OCI-LY1 (cell line): Measurements from ENCODE around the gene GMIP.

Source experiments
- H2AFZ ChIP-seq: fragments of 200-600 bp; sonication (generic), shearing (Covaris generic); 2 replicates; pipeline ENCODE4 v1.6.0; 2014; ENCODE audit warnings: antibody characterized with exemption, mild to moderate bottlenecking, low read length
- H3F3A ChIP-seq: fragments of 200-600 bp; sonication (generic), shearing (Covaris generic); 2 replicates; pipeline ENCODE4 v1.6.0; 2014; ENCODE audit warnings: mild to moderate bottlenecking, antibody characterized with exemption, low read length, moderate library complexity; ENCODE audit not compliant: insufficient read depth
- H3K27ac ChIP-seq: fragments of 200-600 bp; sonication (generic); 2 replicates; pipeline ENCODE4 v1.5.1; 2014; ENCODE audit warnings: low read length, mixed run types, mild to moderate bottlenecking, low read depth; ENCODE audit not compliant: poor library complexity, severe bottlenecking
- H3K27me3 ChIP-seq: fragments of 200-600 bp; sonication (generic); 2 replicates; pipeline ENCODE4 v1.6.0; 2014; ENCODE audit warnings: antibody characterized with exemption, mild to moderate bottlenecking, low read length, moderate library complexity; ENCODE audit not compliant: insufficient read depth
- H3K36me3 ChIP-seq: fragments of 200-600 bp; sonication (generic); 2 replicates; pipeline ENCODE4 v1.6.1; 2014; ENCODE audit warnings: mild to moderate bottlenecking, antibody characterized with exemption, low read length, moderate library complexity, mixed read lengths; ENCODE audit not compliant: insufficient read depth
- H3K4me1 ChIP-seq: fragments of 200-600 bp; sonication (generic); 2 replicates; pipeline ENCODE4 v1.5.1; 2014; ENCODE audit warnings: mild to moderate bottlenecking, low read length, moderate library complexity; ENCODE audit not compliant: insufficient read depth, severe bottlenecking
- H3K4me2 ChIP-seq: fragments of 200-600 bp; sonication (generic), shearing (Covaris generic); 2 replicates; pipeline ENCODE4 v1.6.1; 2014; ENCODE audit warnings: low read length
- H3K4me3 ChIP-seq: fragments of 200-600 bp; sonication (generic); 2 replicates; pipeline ENCODE4 v1.5.1; 2014; ENCODE audit warnings: low read length, low read depth, mild to moderate bottlenecking, mixed read lengths; ENCODE audit not compliant: poor library complexity, severe bottlenecking
- H3K79me2 ChIP-seq: fragments of 200-600 bp; shearing (Covaris generic); 2 replicates; pipeline ENCODE4 v1.6.1; 2016; ENCODE audit warnings: mixed run types, low read length, mixed read lengths; ENCODE audit not compliant: insufficient read depth
- H3K9ac ChIP-seq: fragments of 200-600 bp; sonication (generic), shearing (Covaris generic); 2 replicates; pipeline ENCODE4 v1.6.1; 2014; ENCODE audit warnings: mild to moderate bottlenecking, low read length, mixed read lengths
- H3K9me2 ChIP-seq: fragments of 200-600 bp; sonication (generic), shearing (Covaris generic); 2 replicates; pipeline ENCODE4 v1.6.1; 2014; ENCODE audit warnings: low read depth, mild to moderate bottlenecking, low read length, mixed read lengths
- H3K9me3 ChIP-seq: fragments of 200-600 bp; shearing (Covaris generic); 2 replicates; pipeline ENCODE4 v1.6.1; 2014; ENCODE audit warnings: low read length, mixed read lengths
- H4K20me1 ChIP-seq: fragments of 200-600 bp; sonication (generic), shearing (Covaris generic); 2 replicates; pipeline ENCODE4 v1.6.0; 2016; ENCODE audit warnings: mild to moderate bottlenecking, low read length; ENCODE audit not compliant: insufficient read depth
- CTCF ChIP-seq: fragments of 200-600 bp; sonication (generic), shearing (Covaris generic); IDR thresholded peaks from 2 replicates; pipeline ENCODE4 v1.5.1; 2017; ENCODE audit warnings: mild to moderate bottlenecking, antibody characterized with exemption, low read length, moderate library complexity, mixed read lengths
- EZH2 ChIP-seq: fragments of 200-600 bp; sonication (generic), shearing (Covaris generic); IDR thresholded peaks from 2 replicates; pipeline ENCODE4 v1.8.0; 2017; ENCODE audit warnings: borderline replicate concordance, mixed run types, mild to moderate bottlenecking, antibody characterized with exemption, low read length, moderate library complexity, mixed read lengths

Gene GMIP

GRCh38 chr19:19632661-19633060 lies 10.8 kb downstream of the GMIP start:
- H3K9me3 ChIP-seq: no peaks in the 10 kb centered on the region
- no peaks in the 10 kb centered on the region for H3K9me2 ChIP-seq
- H3K4me3 ChIP-seq: no peak overlapping the region
- H3K36me3 ChIP-seq: peaks cover 72% of the 10 kb centered on the region
- H3F3A ChIP-seq: no peaks in the 10 kb centered on the region
- no peaks in the 10 kb centered on the region for H3K27me3 ChIP-seq
- no peaks in the 10 kb centered on the region for H4K20me1 ChIP-seq
- TF ChIP-seq EZH2 (no peak), CTCF (no peak)
- no peak overlapping the region for H3K4me2 ChIP-seq
- no peaks in the 10 kb centered on the region for H3K79me2 ChIP-seq
- no peak overlapping the region for H3K27ac ChIP-seq
- H2AFZ ChIP-seq: no peak overlapping the region
- H3K9ac ChIP-seq: no peak overlapping the region
- H3K4me1 ChIP-seq: peaks cover 9% of the 10 kb centered on the region

- Histone ChIP-seq H3K9ac (no peak overlapping the region), H3K4me1 (peaks cover 22% of the 10 kb centered on the region), H3K27me3 (no peaks in the 10 kb centered on the region), H3K9me2 (no peaks in the 10 kb centered on the region), H3K4me2 (no peak overlapping the region), H3K27ac (no peak overlapping the region), H3K79me2 (no peaks in the 10 kb centered on the region), H4K20me1 (no peaks in the 10 kb centered on the region), H3F3A (no peaks in the 10 kb centered on the region), H3K4me3 (no peak overlapping the region), H3K36me3 (peaks cover 59% of the 10 kb centered on the region), H2AFZ (no peak overlapping the region), H3K9me3 (no peaks in the 10 kb centered on the region)
- TF ChIP-seq CTCF (no peak), EZH2 (no peak)
Measured at GRCh38 chr19:19631346-19631745, 12.1 kb downstream of the GMIP start.

GRCh38 chr19:19630426-19630825 lies 13.0 kb downstream of the GMIP start:
- Histone ChIP-seq H3K27ac (no peak overlapping the region), H3K9ac (no peak overlapping the region), H2AFZ (no peak overlapping the region), H3K4me1 (peaks cover 27% of the 10 kb centered on the region), H3K9me3 (no peaks in the 10 kb centered on the region), H3K4me2 (no peak overlapping the region), H3K4me3 (no peak overlapping the region), H3K36me3 (peaks cover 55% of the 10 kb centered on the region), H3F3A (no peaks in the 10 kb centered on the region), H3K27me3 (no peaks in the 10 kb centered on the region), H3K79me2 (no peaks in the 10 kb centered on the region), H3K9me2 (no peaks in the 10 kb centered on the region), H4K20me1 (no peaks in the 10 kb centered on the region)
- TF ChIP-seq CTCF: no peak
- no peak for TF ChIP-seq EZH2

GRCh38 chr19:19630062-19630414 lies 13.4 kb downstream of the GMIP start:
- Histone ChIP-seq H3K4me2 (no peak overlapping the region), H3F3A (no peaks in the 10 kb centered on the region), H3K36me3 (peaks cover 52% of the 10 kb centered on the region), H4K20me1 (no peaks in the 10 kb centered on the region), H3K27ac (no peak overlapping the region), H3K9ac (no peak overlapping the region), H3K27me3 (no peaks in the 10 kb centered on the region), H2AFZ (no peak overlapping the region), H3K4me3 (no peak overlapping the region), H3K9me3 (no peaks in the 10 kb centered on the region), H3K4me1 (peaks cover 27% of the 10 kb centered on the region), H3K79me2 (no peaks in the 10 kb centered on the region), H3K9me2 (no peaks in the 10 kb centered on the region)
- TF ChIP-seq CTCF: no peak
- TF ChIP-seq EZH2: no peak
